ENCODE data around the gene NME2. TPM values are rescaled to one million over a fixed set of nuclear protein-coding genes. Genes with fewer than 3 reads are reported as not detected.
A peak's percentile ranks its signal among the peaks of the same experiment; 100 is the strongest.
"Not testable (repeated sequence)": the region's sequence is repeated elsewhere in the genome, so short reads cannot be mapped to it uniquely, and the experiment has no call there.

The NME2 gene
- total RNA-seq, 6 donors from 2014 or later = 103 to 416 (median 230) TPM

DNA sequence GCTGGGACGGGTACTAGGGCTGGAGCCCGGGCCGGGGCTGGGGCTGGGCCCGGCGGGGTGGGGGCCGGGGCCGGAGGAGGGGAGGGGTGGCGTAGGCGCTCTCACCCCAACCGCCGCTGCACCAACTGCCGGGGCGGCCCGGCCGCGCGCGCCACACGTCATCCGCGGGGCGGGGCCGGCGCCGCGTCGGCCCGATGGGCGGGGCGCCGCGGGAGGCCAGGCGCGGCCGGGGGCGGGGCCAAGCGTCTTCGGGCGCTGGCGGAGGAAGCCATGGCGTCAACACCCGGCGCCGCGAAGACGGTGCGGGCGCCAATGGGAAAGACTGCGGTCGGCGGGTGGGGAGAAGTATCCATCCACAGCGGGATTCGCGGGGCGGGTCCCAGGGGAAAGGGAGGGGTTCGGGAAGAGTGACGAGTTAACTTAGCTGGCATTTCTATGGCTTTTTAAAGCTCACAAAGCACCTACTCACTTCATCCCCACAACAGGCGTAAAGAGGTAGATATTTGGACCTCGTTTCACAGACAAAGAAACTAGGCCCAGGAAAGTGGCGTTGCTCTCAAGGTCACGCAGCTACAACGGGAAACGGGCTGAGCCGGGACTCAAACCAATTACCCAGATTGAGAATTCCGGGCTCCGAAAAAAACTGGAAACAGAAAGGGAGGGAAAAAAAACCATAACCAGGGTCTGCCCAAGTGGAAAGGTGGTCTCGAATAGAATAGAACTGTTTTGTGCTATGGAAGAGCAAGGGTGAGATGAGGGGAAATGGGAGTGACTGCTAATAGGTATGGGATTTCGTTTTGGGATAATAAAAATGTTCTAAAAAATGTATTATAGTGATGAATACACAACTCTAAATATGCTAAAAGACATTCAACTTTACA, 45.2 kb upstream of the NME2 start, which contains the start of gene SPAG9:
SPAG9 (minus strand) TSS at position 130 of the 881 bp plus-strand sequence. CDS start 212 bp downstream, outside the sequence.
- Histone ChIP-seq H3K27me3 (no peaks in the 10 kb centered on the region), H3K27ac (peak within 1 kb of the TSS; percentile 96 to 99 (median 99)), H3K4me3 (peak within 1 kb of the TSS; percentile 69 to 88 (median 78)), H3K9me3 (no peaks in the 10 kb centered on the region), H3K36me3 (no peaks in the 10 kb centered on the region), H3K4me1 (peaks cover 39 to 54% (median 44%) of the 10 kb centered on the region in 4 donors)
- TF ChIP-seq, protein P1, sequence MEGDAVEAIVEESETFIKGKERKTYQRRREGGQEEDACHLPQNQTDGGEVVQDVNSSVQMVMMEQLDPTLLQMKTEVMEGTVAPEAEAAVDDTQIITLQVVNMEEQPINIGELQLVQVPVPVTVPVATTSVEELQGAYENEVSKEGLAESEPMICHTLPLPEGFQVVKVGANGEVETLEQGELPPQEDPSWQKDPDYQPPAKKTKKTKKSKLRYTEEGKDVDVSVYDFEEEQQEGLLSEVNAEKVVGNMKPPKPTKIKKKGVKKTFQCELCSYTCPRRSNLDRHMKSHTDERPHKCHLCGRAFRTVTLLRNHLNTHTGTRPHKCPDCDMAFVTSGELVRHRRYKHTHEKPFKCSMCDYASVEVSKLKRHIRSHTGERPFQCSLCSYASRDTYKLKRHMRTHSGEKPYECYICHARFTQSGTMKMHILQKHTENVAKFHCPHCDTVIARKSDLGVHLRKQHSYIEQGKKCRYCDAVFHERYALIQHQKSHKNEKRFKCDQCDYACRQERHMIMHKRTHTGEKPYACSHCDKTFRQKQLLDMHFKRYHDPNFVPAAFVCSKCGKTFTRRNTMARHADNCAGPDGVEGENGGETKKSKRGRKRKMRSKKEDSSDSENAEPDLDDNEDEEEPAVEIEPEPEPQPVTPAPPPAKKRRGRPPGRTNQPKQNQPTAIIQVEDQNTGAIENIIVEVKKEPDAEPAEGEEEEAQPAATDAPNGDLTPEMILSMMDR (IDR thresholded peaks at IDR 0.05) = no peak
- peak in 1 of 2 donors; percentile 93 for TF ChIP-seq POLR2AphosphoS5 (IDR thresholded peaks at IDR 0.05)
- TF ChIP-seq POLR2A (IDR thresholded peaks at IDR 0.05) = peak in 3 of 4 donors; percentile 78 to 80 (median 78)
- peak in 1 of 4 donors; percentile 50 for TF ChIP-seq EP300 (IDR thresholded peaks at IDR 0.05)
- ATAC-seq (ENCODE audit: low FRiP score in 2 of 2) (peak; percentile 94 to 95), DNase-seq (peak; percentile 96 to 99)
- 0 to 1% methylated on average over 22 to 32 of the region's 68 CpGs for WGBS, 2 donors

DNA sequence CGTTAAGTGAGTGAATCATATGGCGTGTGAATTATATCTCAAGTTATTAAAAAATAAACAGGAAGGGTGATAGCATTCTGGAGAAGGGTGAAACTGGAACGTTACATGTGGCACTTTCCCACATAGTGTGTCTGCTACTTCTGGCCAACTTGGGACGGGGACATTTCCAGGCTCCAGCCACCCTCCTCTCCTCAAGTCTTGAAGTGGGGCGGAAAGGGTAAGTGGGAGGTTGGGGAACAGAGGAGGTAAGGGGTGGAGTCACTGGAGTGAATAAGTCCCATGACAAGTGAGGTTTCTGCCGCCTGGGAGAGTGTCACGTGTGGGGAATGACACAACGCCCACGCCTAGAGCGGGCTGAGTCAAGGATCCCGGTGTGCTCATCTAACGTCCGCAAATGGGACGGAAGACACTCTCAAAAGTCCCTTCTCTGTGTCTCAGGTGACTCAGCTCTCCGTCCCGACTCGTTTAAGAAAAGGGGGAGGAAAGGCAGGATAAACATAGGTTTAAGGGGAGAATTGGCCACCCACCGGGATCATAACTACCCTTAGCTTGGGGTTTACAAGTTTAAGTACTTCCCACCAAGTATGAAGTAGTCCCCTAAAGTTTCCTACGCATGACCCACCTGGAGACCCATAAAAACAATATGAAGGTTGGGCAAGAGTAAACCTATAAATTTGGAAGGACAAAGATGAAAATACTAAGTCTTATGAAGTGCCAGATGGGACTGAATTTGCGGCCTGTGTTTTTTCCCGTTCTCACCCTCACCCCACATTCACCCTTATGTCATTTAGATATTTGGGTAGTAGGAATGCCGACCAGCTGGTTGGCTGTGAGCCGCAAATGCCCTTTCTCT, 44.4 kb upstream of the NME2 start:
- 16% methylated on average over 23 of the region's 23 CpGs for WGBS, 2 donors
- peak; percentile 95 to 98 for TF ChIP-seq POLR2AphosphoS5 (IDR thresholded peaks at IDR 0.05)
- TF ChIP-seq, protein P1 (IDR thresholded peaks at IDR 0.05) = no peak
- TF ChIP-seq POLR2A (IDR thresholded peaks at IDR 0.05) = peak in 3 of 4 donors; percentile 69 to 95 (median 72)
- TF ChIP-seq EP300 (IDR thresholded peaks at IDR 0.05) = peak in 2 of 4 donors; percentile 72 to 96
- peaks cover 31 to 51% (median 40%) of the 10 kb centered on the region in 4 donors for H3K4me1 ChIP-seq

GRCh38 chr17:51122473-51123115, 43.6 kb upstream of the NME2 start:
- ATAC-seq (ENCODE audit: low FRiP score in 2 of 2); H3K4me3 ChIP-seq; H3K27me3 ChIP-seq; H3K9me3 ChIP-seq; H3K36me3 ChIP-seq; DNase-seq: not testable (repeated sequence)
- WGBS, 2 donors = 86 to 90% methylated on average over 10 of the region's 10 CpGs
- peaks cover 24 to 45% (median 33%) of the 10 kb centered on the region in 4 donors for H3K4me1 ChIP-seq
- H3K27ac ChIP-seq = peak overlapping the region; percentile 96 to 99 (median 98)

More for the DNA sequence above, 44.4 kb upstream of the NME2 start:
- ATAC-seq (ENCODE audit: low FRiP score in 2 of 2) (peak; percentile 87 to 93), DNase-seq (peak in 1 of 2 donors; percentile 97)
- peak overlapping the region; percentile 96 to 99 (median 98) for H3K27ac ChIP-seq
- H3K36me3 ChIP-seq = no peaks in the 10 kb centered on the region
- peak overlapping the region; percentile 34 to 88 (median 78) for H3K4me3 ChIP-seq
- H3K9me3 ChIP-seq = no peaks in the 10 kb centered on the region
- H3K27me3 ChIP-seq = no peaks in the 10 kb centered on the region

DNA sequence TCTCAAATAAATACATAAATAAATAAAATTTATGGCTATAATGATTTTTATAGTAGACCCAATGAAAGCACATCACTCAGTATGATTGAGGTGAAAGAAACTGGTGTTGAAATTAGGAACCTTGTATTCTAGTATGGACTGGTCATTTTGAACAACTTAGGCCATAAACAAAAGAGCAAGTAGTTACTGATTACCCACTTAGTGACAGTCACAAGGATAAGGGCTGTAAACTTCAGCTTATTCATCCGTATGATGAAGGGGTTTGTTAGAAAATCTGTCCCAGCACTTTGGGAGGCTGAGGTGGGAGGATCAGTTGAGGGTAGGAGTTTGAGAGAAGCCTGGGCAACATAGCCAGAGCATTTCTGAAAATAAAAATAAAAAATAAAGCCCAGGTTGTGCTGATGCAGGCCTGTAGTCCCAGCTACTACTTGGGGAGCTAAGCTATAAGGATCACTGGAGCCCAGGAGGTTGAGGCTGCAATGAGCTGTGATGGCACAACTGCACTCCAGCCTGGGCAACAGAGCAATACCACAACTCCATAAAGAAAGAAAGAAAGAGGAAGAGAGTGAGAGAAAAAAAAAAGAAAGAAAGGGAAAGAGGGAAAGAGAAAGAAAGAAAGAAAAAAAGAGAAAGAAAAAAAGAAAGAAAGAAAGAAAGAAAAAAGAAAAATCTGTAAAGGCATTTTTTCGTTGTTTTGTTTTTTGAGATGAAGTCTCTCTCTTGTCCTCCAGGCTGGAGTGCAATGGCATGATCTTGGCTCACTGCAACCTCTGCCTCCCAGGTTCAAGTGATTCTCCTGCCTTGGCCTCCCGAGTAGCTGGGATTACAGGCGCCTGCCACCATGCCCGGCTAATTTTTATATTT, 41.3 kb upstream of the NME2 start:
- whole genome bisulfite sequencing, 2 donors = 87 to 96% methylated on average over 5 of the region's 5 CpGs
- TF ChIP-seq, protein P1 (IDR thresholded peaks at IDR 0.05) = no peak
- TF ChIP-seq POLR2AphosphoS5 (IDR thresholded peaks at IDR 0.05) (no peak), EP300 (IDR thresholded peaks at IDR 0.05) (no peak), POLR2A (IDR thresholded peaks at IDR 0.05) (no peak)
- Histone ChIP-seq H3K4me1 (peaks cover 5 to 26% (median 17%) of the 10 kb centered on the region in 4 donors), H3K9me3 (no peaks in the 10 kb centered on the region), H3K27me3 (no peaks in the 10 kb centered on the region), H3K36me3 (no peaks in the 10 kb centered on the region), H3K27ac (no peak overlapping the region), H3K4me3 (no peak overlapping the region)
- ATAC-seq (ENCODE audit: low FRiP score in 2 of 2) (no peak), DNase-seq (no peak)

Data from upper lobe of left lung (tissue), 6 donors.